MM.1S (cell line): ENCODE results near the gene C10orf95.

ENCODE experiments used
- EZH2 ChIP-seq: fragments of 300-600 bp; sonication (generic); optimal IDR thresholded peaks from 2 replicates; pipeline ENCODE3; 2017; ENCODE audit warnings: low read depth, mild to moderate bottlenecking, antibody characterized with exemption, low read length, mixed read lengths
- EZH2phosphoT487 ChIP-seq: fragments of 300-600 bp; sonication (generic); IDR thresholded peaks from 2 replicates; pipeline ENCODE4 v1.6.1; 2018; ENCODE audit warnings: antibody characterized with exemption, low read length
- TF ChIP-seq, protein P1 (sequence below): fragments of 300-600 bp; sonication (generic); IDR thresholded peaks from 2 replicates; pipeline ENCODE4 v1.5.1; 2016; ENCODE audit warnings: antibody characterized with exemption, low read length, mixed read lengths

GRCh38 chr10:102461187-102462054, 10.1 kb upstream of the C10orf95 start:
- no peak for TF ChIP-seq EZH2
- TF ChIP-seq EZH2phosphoT487: no peak
- TF ChIP-seq, protein P1, sequence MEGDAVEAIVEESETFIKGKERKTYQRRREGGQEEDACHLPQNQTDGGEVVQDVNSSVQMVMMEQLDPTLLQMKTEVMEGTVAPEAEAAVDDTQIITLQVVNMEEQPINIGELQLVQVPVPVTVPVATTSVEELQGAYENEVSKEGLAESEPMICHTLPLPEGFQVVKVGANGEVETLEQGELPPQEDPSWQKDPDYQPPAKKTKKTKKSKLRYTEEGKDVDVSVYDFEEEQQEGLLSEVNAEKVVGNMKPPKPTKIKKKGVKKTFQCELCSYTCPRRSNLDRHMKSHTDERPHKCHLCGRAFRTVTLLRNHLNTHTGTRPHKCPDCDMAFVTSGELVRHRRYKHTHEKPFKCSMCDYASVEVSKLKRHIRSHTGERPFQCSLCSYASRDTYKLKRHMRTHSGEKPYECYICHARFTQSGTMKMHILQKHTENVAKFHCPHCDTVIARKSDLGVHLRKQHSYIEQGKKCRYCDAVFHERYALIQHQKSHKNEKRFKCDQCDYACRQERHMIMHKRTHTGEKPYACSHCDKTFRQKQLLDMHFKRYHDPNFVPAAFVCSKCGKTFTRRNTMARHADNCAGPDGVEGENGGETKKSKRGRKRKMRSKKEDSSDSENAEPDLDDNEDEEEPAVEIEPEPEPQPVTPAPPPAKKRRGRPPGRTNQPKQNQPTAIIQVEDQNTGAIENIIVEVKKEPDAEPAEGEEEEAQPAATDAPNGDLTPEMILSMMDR: no peak
